CD14-positive monocyte (primary cell): ENCODE data around the gene PUM1. TPM values are rescaled to one million over a fixed set of nuclear protein-coding genes. Genes with fewer than 3 reads are reported as not detected.

Experiments
- DNase-seq, 3 donors: peaks; one replicate each; pipeline ENCODE4 v3.0.0-alpha.2; 2011 to 2022
- H2AFZ ChIP-seq: 2 replicates; pipeline ENCODE4 v1.6.0; 2012; ENCODE audit warnings: mild to moderate bottlenecking, low read depth, low read length, inconsistent platforms; ENCODE audit not compliant: insufficient read depth, poor library complexity, severe bottlenecking
- H3K27ac ChIP-seq, 2 donors: 1 replicate in 1 of 2; 2 replicates in 1 of 2; pipeline ENCODE4 v1.5.1; 2012 to 2013; ENCODE audit warnings: low read length in 2 of 2, control low read depth in 1 of 2, inconsistent platforms in 1 of 2, low read depth in 1 of 2, mild to moderate bottlenecking in 1 of 2
- H3K27me3 ChIP-seq, 2 donors: one replicate each; pipeline versions ENCODE4 v1.6.0 to v1.6.1; 2011 to 2013; ENCODE audit warnings: low read length in 2 of 2; ENCODE audit not compliant: control insufficient read depth in 2 of 2, insufficient read depth in 2 of 2
- H3K36me3 ChIP-seq, 2 donors: replicated peaks in 1 of 2; 1 replicate in 1 of 2; 2 replicates in 1 of 2; pipeline versions ENCODE4 v1.5.1 to v1.6.1; 2012 to 2013; ENCODE audit warnings: low read length in 2 of 2, control low read depth in 1 of 2, inconsistent platforms in 1 of 2, mild to moderate bottlenecking in 1 of 2; ENCODE audit not compliant: insufficient read depth in 2 of 2, control insufficient read depth in 1 of 2
- H3K4me1 ChIP-seq, 2 donors: 1 replicate in 1 of 2; 2 replicates in 1 of 2; pipeline versions ENCODE4 v1.5.1 to v1.6.1; 2012 to 2013; ENCODE audit warnings: low read length in 2 of 2, control low read depth in 1 of 2, inconsistent platforms in 1 of 2, mild to moderate bottlenecking in 1 of 2, moderate library complexity in 1 of 2; ENCODE audit not compliant: insufficient read depth in 2 of 2, control insufficient read depth in 1 of 2
- H3K4me2 ChIP-seq: replicated peaks from 2 replicates; pipeline ENCODE3; 2012; ENCODE audit warnings: low read length, moderate library complexity, mild to moderate bottlenecking; ENCODE audit not compliant: poor library complexity, severe bottlenecking; ENCODE audit errors: extremely low read depth
- H3K4me3 ChIP-seq, 3 experiments: fragments of 200-600 bp in 1 of 3; sonication (generic) in 1 of 3; replicated peaks in 1 of 3; 1 replicate in 2 of 3; 2 replicates in 1 of 3; pipeline ENCODE4 v1.5.1; 2011 to 2013; ENCODE audit warnings: low read length in 3 of 3, mild to moderate bottlenecking in 3 of 3, control low read depth in 2 of 3, low read depth in 2 of 3, inconsistent platforms in 1 of 3, moderate library complexity in 1 of 3
- H3K79me2 ChIP-seq: 2 replicates; pipeline ENCODE4 v1.6.0; 2012; ENCODE audit warnings: mild to moderate bottlenecking, control low read depth, inconsistent platforms, low read length, moderate library complexity; ENCODE audit not compliant: insufficient read depth
- H3K9ac ChIP-seq: 2 replicates; pipeline ENCODE4 v1.6.0; 2017; ENCODE audit warnings: low read length, mild to moderate bottlenecking; ENCODE audit not compliant: insufficient read depth, poor library complexity, severe bottlenecking
- H3K9me3 ChIP-seq, 2 donors: replicated peaks in 1 of 2; 1 replicate in 1 of 2; 2 replicates in 1 of 2; pipeline versions ENCODE4 v1.5.1 to v1.6.1; 2012 to 2013; ENCODE audit warnings: low read length in 2 of 2, control low read depth in 1 of 2; ENCODE audit not compliant: control insufficient read depth in 1 of 2, insufficient read depth in 1 of 2
- H4K20me1 ChIP-seq: 2 replicates; pipeline ENCODE4 v1.6.0; 2012; ENCODE audit warnings: mild to moderate bottlenecking, low read length, control low read depth, moderate library complexity; ENCODE audit not compliant: insufficient read depth
- H3K27ac Mint-ChIP-seq, 7 donors: one replicate each; pipeline ENCODE4 v1.8.0; 2020; ENCODE audit warnings: mild to moderate bottlenecking in 7 of 7, mixed read lengths in 7 of 7, moderate library complexity in 6 of 7, inconsistent platforms in 2 of 7
- H3K27me3 Mint-ChIP-seq, 3 donors: one replicate each; pipeline ENCODE4 v1.8.0; 2021 to 2022; ENCODE audit warnings: low read depth in 3 of 3, mild to moderate bottlenecking in 3 of 3, mixed read lengths in 3 of 3, moderate library complexity in 3 of 3, inconsistent platforms in 1 of 3
- H3K36me3 Mint-ChIP-seq, 2 donors: one replicate each; pipeline ENCODE4 v1.8.0; 2020; ENCODE audit warnings: mixed read lengths in 2 of 2, inconsistent platforms in 1 of 2, mild to moderate bottlenecking in 1 of 2
- H3K4me1 Mint-ChIP-seq: one replicate; pipeline ENCODE4 v1.8.0; 2020; ENCODE audit warnings: mild to moderate bottlenecking, mixed read lengths
- H3K4me3 Mint-ChIP-seq, 2 donors: one replicate each; pipeline ENCODE4 v1.8.0; 2020; ENCODE audit warnings: mild to moderate bottlenecking in 2 of 2, mixed read lengths in 2 of 2, moderate library complexity in 1 of 2
- H3K9me3 Mint-ChIP-seq, 7 donors: one replicate each; pipeline ENCODE4 v1.8.0; 2020 to 2022; ENCODE audit warnings: mixed read lengths in 7 of 7, mild to moderate bottlenecking in 6 of 7, moderate library complexity in 6 of 7, inconsistent platforms in 2 of 7
- WGBS: methylation state at CpG from one replicate; pipeline ENCODE4 v1.1.5; 2013; ENCODE audit warnings: missing lambda C conversion rate; ENCODE audit not compliant: insufficient coverage; 5-methylcytosine and 5-hydroxymethylcytosine counted together
- intact Hi-C, 2 donors: fragments of 100-400 bp; cut with micrococcal nuclease; formaldehyde crosslinking; loops; one replicate each; pipeline versions ENCODE4 v1.15.0 to v1.15.1; 2023
- polyA plus RNA-seq, 3 donors: library from polyadenylated mRNA; depleted of rRNA in 1 of 3; unstranded in 2 of 3; stranded (reverse) in 1 of 3; fragments of 300-500 nt in 2 of 3; fragments of >200 nt in 1 of 3; fragmentation: Illumina TruSeq in 2 of 3; gene quantifications; 1 replicate in 2 of 3; 2 replicates in 1 of 3; pipeline ENCODE4 v1.2.3, GENCODE V29; 2012 to 2021
- TF ChIP-seq, protein P1 (sequence below): fragments of 200-600 bp; IDR thresholded peaks from one replicate; pipeline ENCODE4 v1.8.0; 2022; ENCODE audit warnings: antibody characterized with exemption, mild to moderate bottlenecking

The PUM1 gene
- polyA plus RNA-seq, 3 donors: 55.0 to 86.1 (median 62.4) TPM

- no peak overlapping the region for H3K4me3 ChIP-seq
- peak overlapping the region in 1 of 2 donors; percentile 1 for H3K27ac ChIP-seq
- Mint-ChIP-seq H3K4me3 (no peak overlapping the region), H3K27ac (peak overlapping the region in 2 of 7 donors; percentile 52 to 74), H3K4me1 (peaks cover 11% of the 10 kb centered on the region), H3K36me3 (peaks cover 51 to 55% of the 10 kb centered on the region in 2 donors), H3K27me3 (no peaks in the 10 kb centered on the region), H3K9me3 (no peaks in the 10 kb centered on the region)
- 100% methylated on average over 1 of the region's 6 CpGs for WGBS
- DNase-seq: no peak
- H2AFZ ChIP-seq: no peak overlapping the region
- H3K9ac ChIP-seq: no peak overlapping the region
- no peaks in the 10 kb centered on the region for H3K27me3 ChIP-seq
- H4K20me1 ChIP-seq: peaks cover 99% of the 10 kb centered on the region
- H3K4me2 ChIP-seq: no peak overlapping the region
- TF ChIP-seq, protein P1, sequence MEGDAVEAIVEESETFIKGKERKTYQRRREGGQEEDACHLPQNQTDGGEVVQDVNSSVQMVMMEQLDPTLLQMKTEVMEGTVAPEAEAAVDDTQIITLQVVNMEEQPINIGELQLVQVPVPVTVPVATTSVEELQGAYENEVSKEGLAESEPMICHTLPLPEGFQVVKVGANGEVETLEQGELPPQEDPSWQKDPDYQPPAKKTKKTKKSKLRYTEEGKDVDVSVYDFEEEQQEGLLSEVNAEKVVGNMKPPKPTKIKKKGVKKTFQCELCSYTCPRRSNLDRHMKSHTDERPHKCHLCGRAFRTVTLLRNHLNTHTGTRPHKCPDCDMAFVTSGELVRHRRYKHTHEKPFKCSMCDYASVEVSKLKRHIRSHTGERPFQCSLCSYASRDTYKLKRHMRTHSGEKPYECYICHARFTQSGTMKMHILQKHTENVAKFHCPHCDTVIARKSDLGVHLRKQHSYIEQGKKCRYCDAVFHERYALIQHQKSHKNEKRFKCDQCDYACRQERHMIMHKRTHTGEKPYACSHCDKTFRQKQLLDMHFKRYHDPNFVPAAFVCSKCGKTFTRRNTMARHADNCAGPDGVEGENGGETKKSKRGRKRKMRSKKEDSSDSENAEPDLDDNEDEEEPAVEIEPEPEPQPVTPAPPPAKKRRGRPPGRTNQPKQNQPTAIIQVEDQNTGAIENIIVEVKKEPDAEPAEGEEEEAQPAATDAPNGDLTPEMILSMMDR: no peak
- intact Hi-C loops: no loop called here
- H3K4me1 ChIP-seq: no peaks in the 10 kb centered on the region
- no peaks in the 10 kb centered on the region for H3K9me3 ChIP-seq
- H3K36me3 ChIP-seq: peaks cover 47 to 85% of the 10 kb centered on the region in 2 donors
- peaks cover 96% of the 10 kb centered on the region for H3K79me2 ChIP-seq
Observed at GRCh38 chr1:31003613-31004230, 61.8 kb downstream of the PUM1 start.

- Histone ChIP-seq H4K20me1 (peaks cover 99% of the 10 kb centered on the region), H3K27ac (peak overlapping the region in 1 of 2 donors; percentile 42), H3K79me2 (peaks cover 96% of the 10 kb centered on the region), H3K36me3 (peaks cover 39 to 86% of the 10 kb centered on the region in 2 donors), H3K9ac (no peak overlapping the region), H3K4me2 (no peak overlapping the region), H3K9me3 (no peaks in the 10 kb centered on the region), H3K27me3 (no peaks in the 10 kb centered on the region), H3K4me3 (no peak overlapping the region), H2AFZ (no peak overlapping the region), H3K4me1 (peaks cover 10% of the 10 kb centered on the region in 2 donors)
- H3K27me3 Mint-ChIP-seq: peaks cover 0 to 1% (median 0%) of the 10 kb centered on the region in 3 donors
- no peaks in the 10 kb centered on the region for H3K9me3 Mint-ChIP-seq
- peaks cover 23% of the 10 kb centered on the region for H3K4me1 Mint-ChIP-seq
- intact Hi-C loops: no loop called here
- TF ChIP-seq, protein P1: no peak
- H3K36me3 Mint-ChIP-seq: peaks cover 55 to 68% of the 10 kb centered on the region in 2 donors
- no peak for DNase-seq
- peak overlapping the region in 6 of 7 donors; percentile 9 to 64 (median 52) for H3K27ac Mint-ChIP-seq
- WGBS: no CpG with 5 or more reads among the region's 2 CpGs
- no peak overlapping the region for H3K4me3 Mint-ChIP-seq
Observed at GRCh38 chr1:31000301-31000700, 65.2 kb downstream of the PUM1 start.
